HepG2 (cell line): ENCODE results near the gene BPIFA2. TPM values are rescaled to one million over a fixed set of nuclear protein-coding genes. Genes with fewer than 3 reads are reported as not detected.

Source experiments
- ADNP ChIP-seq: sonication (generic); formaldehyde crosslinking; IDR thresholded peaks from 2 replicates; pipeline ENCODE4 v1.4.0; 2020; ENCODE audit warnings: missing genetic modification reagents
- AKAP8 ChIP-seq: sonication (generic); formaldehyde crosslinking; IDR thresholded peaks from 2 replicates; pipeline ENCODE4 v1.5.1; 2020; ENCODE audit warnings: mild to moderate bottlenecking, missing genetic modification reagents
- ETV5 ChIP-seq: IDR thresholded peaks from 2 replicates; pipeline ENCODE4 v1.6.1; 2018; ENCODE audit warnings: missing biosample characterization, missing genetic modification reagents, inconsistent platforms, borderline replicate concordance
- FLYWCH1 ChIP-seq: sonication (generic); formaldehyde crosslinking; IDR thresholded peaks from 2 replicates; pipeline ENCODE4 v1.8.1; 2023; ENCODE audit warnings: mild to moderate bottlenecking, missing genetic modification reagents
- HNRNPUL1 ChIP-seq: fragments of 200-400 bp; formaldehyde crosslinking; IDR thresholded peaks from 2 replicates; pipeline ENCODE4 v1.6.1; 2017; ENCODE audit warnings: low read depth, mild to moderate bottlenecking, low read length, moderate library complexity
- IRF2 ChIP-seq: IDR thresholded peaks from 2 replicates; pipeline ENCODE4 v1.6.1; 2018; ENCODE audit warnings: missing genetic modification reagents, missing compliant biosample characterization
- KAT8 ChIP-seq: IDR thresholded peaks from 2 replicates; pipeline ENCODE4 v1.6.1; 2016; ENCODE audit warnings: missing genetic modification reagents, missing compliant biosample characterization
- MBD4 ChIP-seq: IDR thresholded peaks from 2 replicates; pipeline ENCODE4 v1.6.1; 2012; ENCODE audit warnings: low read length, inconsistent platforms, borderline replicate concordance
- NFIB ChIP-seq: sonication (generic); formaldehyde crosslinking; IDR thresholded peaks from 2 replicates; pipeline ENCODE4 v1.9.0; 2021; ENCODE audit warnings: missing genetic modification reagents, mild to moderate bottlenecking, borderline replicate concordance
- PHF21A ChIP-seq: sonication (generic); formaldehyde crosslinking; IDR thresholded peaks from 2 replicates; pipeline ENCODE4 v1.5.0; 2020; ENCODE audit warnings: mild to moderate bottlenecking, missing genetic modification reagents
- RBAK ChIP-seq: sonication (generic); formaldehyde crosslinking; IDR thresholded peaks from 2 replicates; pipeline ENCODE4 v1.5.1; 2020; ENCODE audit warnings: mild to moderate bottlenecking, missing genetic modification reagents
- WIZ ChIP-seq: sonication (generic); formaldehyde crosslinking; IDR thresholded peaks from 2 replicates; pipeline ENCODE4 v1.5.1; 2020; ENCODE audit warnings: mild to moderate bottlenecking, missing genetic modification reagents
- ZNF225 ChIP-seq: sonication (generic); formaldehyde crosslinking; IDR thresholded peaks from 2 replicates; pipeline ENCODE4 v1.4.0; 2020; ENCODE audit warnings: mild to moderate bottlenecking, missing genetic modification reagents
- ZNF605 ChIP-seq: sonication (generic); formaldehyde crosslinking; IDR thresholded peaks from 2 replicates; pipeline ENCODE4 v1.8.0; 2022; ENCODE audit warnings: mild to moderate bottlenecking, missing genetic modification reagents
- polyA plus RNA-seq, 8 experiments: library from polyadenylated mRNA; depleted of rRNA in 3 of 8; stranded (reverse) in 7 of 8; unstranded in 1 of 8; fragments of >200 nt; fragmentation: Illumina TruSeq in 4 of 8; extraction: Trizol in 4 of 8; gene quantifications; 2 replicates each; pipeline versions ENCODE4 v1.2.1 to v1.2.3, GENCODE V29; 2011 to 2016; ENCODE audit warnings: low read depth in 4 of 8, missing spikeins in 1 of 8, mixed read lengths in 1 of 8; ENCODE audit not compliant: insufficient read depth in 1 of 8
- total RNA-seq, 5 experiments: library from RNA; depleted of rRNA; stranded (reverse); fragments of >200 nt; fragmentation: Illumina TruSeq; extraction: Trizol; gene quantifications; 2 replicates each; pipeline ENCODE4 v1.2.3, GENCODE V29; 2016; ENCODE audit warnings: low read depth in 1 of 5
- TF ChIP-seq, protein P1 (sequence below): sonication (generic); formaldehyde crosslinking; IDR thresholded peaks from 2 replicates; pipeline ENCODE4 v1.4.0; 2020; ENCODE audit warnings: mild to moderate bottlenecking, missing genetic modification reagents, borderline replicate concordance
- TF ChIP-seq, protein P2 (sequence below): IDR thresholded peaks from 2 replicates; pipeline ENCODE4 v1.6.1; 2012; ENCODE audit warnings: low read depth, low read length, improper control_type of control experiment
- TF ChIP-seq, protein P3 (sequence below): sonication (generic); formaldehyde crosslinking; conservative IDR thresholded peaks from 2 replicates; pipeline ENCODE4 v1.8.1; 2023; ENCODE audit warnings: missing genetic modification reagents
- TF ChIP-seq, protein P4 (sequence below): sonication (generic); formaldehyde crosslinking; conservative IDR thresholded peaks from 2 replicates; pipeline ENCODE4 v1.4.0; 2020; ENCODE audit warnings: mild to moderate bottlenecking, missing genetic modification reagents, moderate library complexity
- TF ChIP-seq, protein P5 (sequence below): IDR thresholded peaks from 2 replicates; pipeline ENCODE4 v1.6.1; 2016

The BPIFA2 gene
- total and polyA plus RNA-seq, 2 of the 13 experiments (the other 11 are each of a cell fraction or from before 2014, with no cell fraction given) = not detected

DNA sequence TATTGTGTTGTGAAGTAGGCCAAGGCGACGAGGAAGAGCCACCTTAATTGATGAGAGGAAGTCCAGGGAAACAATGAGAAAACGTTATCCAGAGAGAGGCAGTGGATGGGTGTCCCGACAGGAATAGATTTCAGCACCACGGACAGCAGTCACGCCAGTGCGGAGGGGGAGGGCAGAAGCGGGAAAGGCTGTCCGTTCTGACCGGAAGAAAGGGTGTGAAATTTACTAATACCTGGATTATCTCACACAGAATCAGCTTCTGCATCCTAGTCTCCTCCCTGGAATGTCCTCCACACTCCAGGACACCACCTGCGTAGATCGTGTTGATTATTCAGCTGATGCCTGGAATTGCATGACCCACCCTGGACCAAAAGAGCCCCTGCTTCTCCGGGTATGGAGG, 41.8 kb downstream of the BPIFA2 start (continued):
- TF ChIP-seq NFIB (CRISPR knock-in tag) (no peak), ZNF605 (CRISPR knock-in tag) (peak; percentile 96), AKAP8 (CRISPR knock-in tag) (no peak), PHF21A (no peak), ETV5 (CRISPR knock-in tag) (peak; percentile 88), ZNF225 (CRISPR knock-in tag) (peak; percentile 68; the same call in 1 of the 2 replicates), IRF2 (CRISPR knock-in tag) (peak; percentile 98), MBD4 (no peak), KAT8 (peak; percentile 89), FLYWCH1 (CRISPR knock-in tag) (peak; percentile 88; the same call in 1 of the 2 replicates), RBAK (CRISPR knock-in tag) (no peak), HNRNPUL1 (no peak), ADNP (no peak), WIZ (CRISPR knock-in tag) (peak; percentile 99)
- TF ChIP-seq, protein P1, sequence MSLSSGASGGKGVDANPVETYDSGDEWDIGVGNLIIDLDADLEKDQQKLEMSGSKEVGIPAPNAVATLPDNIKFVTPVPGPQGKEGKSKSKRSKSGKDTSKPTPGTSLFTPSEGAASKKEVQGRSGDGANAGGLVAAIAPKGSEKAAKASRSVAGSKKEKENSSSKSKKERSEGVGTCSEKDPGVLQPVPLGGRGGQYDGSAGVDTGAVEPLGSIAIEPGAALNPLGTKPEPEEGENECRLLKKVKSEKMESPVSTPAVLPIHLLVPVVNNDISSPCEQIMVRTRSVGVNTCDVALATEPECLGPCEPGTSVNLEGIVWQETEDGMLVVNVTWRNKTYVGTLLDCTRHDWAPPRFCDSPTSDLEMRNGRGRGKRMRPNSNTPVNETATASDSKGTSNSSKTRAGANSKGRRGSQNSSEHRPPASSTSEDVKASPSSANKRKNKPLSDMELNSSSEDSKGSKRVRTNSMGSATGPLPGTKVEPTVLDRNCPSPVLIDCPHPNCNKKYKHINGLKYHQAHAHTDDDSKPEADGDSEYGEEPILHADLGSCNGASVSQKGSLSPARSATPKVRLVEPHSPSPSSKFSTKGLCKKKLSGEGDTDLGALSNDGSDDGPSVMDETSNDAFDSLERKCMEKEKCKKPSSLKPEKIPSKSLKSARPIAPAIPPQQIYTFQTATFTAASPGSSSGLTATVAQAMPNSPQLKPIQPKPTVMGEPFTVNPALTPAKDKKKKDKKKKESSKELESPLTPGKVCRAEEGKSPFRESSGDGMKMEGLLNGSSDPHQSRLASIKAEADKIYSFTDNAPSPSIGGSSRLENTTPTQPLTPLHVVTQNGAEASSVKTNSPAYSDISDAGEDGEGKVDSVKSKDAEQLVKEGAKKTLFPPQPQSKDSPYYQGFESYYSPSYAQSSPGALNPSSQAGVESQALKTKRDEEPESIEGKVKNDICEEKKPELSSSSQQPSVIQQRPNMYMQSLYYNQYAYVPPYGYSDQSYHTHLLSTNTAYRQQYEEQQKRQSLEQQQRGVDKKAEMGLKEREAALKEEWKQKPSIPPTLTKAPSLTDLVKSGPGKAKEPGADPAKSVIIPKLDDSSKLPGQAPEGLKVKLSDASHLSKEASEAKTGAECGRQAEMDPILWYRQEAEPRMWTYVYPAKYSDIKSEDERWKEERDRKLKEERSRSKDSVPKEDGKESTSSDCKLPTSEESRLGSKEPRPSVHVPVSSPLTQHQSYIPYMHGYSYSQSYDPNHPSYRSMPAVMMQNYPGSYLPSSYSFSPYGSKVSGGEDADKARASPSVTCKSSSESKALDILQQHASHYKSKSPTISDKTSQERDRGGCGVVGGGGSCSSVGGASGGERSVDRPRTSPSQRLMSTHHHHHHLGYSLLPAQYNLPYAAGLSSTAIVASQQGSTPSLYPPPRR (CRISPR knock-in tag) = no peak; the same call in 1 of the 2 replicates
- TF ChIP-seq, protein P2, sequence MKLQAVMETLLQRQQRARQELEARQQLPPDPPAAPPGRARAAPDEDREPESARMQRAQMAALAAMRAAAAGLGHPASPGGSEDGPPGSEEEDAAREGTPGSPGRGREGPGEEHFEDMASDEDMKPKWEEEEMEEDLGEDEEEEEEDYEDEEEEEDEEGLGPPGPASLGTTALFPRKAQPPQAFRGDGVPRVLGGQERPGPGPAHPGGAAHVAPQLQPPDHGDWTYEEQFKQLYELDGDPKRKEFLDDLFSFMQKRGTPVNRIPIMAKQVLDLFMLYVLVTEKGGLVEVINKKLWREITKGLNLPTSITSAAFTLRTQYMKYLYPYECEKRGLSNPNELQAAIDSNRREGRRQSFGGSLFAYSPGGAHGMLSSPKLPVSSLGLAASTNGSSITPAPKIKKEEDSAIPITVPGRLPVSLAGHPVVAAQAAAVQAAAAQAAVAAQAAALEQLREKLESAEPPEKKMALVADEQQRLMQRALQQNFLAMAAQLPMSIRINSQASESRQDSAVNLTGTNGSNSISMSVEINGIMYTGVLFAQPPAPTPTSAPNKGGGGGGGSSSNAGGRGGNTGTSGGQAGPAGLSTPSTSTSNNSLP = no peak
- TF ChIP-seq, protein P3, sequence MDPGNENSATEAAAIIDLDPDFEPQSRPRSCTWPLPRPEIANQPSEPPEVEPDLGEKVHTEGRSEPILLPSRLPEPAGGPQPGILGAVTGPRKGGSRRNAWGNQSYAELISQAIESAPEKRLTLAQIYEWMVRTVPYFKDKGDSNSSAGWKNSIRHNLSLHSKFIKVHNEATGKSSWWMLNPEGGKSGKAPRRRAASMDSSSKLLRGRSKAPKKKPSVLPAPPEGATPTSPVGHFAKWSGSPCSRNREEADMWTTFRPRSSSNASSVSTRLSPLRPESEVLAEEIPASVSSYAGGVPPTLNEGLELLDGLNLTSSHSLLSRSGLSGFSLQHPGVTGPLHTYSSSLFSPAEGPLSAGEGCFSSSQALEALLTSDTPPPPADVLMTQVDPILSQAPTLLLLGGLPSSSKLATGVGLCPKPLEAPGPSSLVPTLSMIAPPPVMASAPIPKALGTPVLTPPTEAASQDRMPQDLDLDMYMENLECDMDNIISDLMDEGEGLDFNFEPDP (CRISPR knock-in tag) = peak; percentile 97; the same call in 1 of the 2 replicates
- TF ChIP-seq, protein P4, sequence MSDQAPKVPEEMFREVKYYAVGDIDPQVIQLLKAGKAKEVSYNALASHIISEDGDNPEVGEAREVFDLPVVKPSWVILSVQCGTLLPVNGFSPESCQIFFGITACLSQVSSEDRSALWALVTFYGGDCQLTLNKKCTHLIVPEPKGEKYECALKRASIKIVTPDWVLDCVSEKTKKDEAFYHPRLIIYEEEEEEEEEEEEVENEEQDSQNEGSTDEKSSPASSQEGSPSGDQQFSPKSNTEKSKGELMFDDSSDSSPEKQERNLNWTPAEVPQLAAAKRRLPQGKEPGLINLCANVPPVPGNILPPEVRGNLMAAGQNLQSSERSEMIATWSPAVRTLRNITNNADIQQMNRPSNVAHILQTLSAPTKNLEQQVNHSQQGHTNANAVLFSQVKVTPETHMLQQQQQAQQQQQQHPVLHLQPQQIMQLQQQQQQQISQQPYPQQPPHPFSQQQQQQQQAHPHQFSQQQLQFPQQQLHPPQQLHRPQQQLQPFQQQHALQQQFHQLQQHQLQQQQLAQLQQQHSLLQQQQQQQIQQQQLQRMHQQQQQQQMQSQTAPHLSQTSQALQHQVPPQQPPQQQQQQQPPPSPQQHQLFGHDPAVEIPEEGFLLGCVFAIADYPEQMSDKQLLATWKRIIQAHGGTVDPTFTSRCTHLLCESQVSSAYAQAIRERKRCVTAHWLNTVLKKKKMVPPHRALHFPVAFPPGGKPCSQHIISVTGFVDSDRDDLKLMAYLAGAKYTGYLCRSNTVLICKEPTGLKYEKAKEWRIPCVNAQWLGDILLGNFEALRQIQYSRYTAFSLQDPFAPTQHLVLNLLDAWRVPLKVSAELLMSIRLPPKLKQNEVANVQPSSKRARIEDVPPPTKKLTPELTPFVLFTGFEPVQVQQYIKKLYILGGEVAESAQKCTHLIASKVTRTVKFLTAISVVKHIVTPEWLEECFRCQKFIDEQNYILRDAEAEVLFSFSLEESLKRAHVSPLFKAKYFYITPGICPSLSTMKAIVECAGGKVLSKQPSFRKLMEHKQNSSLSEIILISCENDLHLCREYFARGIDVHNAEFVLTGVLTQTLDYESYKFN = peak; percentile 18; the same call in 1 of the 2 replicates
- TF ChIP-seq, protein P5, sequence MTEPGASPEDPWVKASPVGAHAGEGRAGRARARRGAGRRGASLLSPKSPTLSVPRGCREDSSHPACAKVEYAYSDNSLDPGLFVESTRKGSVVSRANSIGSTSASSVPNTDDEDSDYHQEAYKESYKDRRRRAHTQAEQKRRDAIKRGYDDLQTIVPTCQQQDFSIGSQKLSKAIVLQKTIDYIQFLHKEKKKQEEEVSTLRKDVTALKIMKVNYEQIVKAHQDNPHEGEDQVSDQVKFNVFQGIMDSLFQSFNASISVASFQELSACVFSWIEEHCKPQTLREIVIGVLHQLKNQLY (CRISPR knock-in tag) = peak; percentile 79
